DMS79 treated with DMSO at 0.1 percent for 48 hours (cell line): ENCODE data around the gene HLA-B.
"Not testable (repeated sequence)": the region's sequence is repeated elsewhere in the genome, so short reads cannot be mapped to it uniquely, and the experiment has no call there.

Experiments
- DNase-seq: peaks from one replicate; lab custom pipeline; 2025; lab: John Stamatoyannopoulos, UW

Gene HLA-B

DNA sequence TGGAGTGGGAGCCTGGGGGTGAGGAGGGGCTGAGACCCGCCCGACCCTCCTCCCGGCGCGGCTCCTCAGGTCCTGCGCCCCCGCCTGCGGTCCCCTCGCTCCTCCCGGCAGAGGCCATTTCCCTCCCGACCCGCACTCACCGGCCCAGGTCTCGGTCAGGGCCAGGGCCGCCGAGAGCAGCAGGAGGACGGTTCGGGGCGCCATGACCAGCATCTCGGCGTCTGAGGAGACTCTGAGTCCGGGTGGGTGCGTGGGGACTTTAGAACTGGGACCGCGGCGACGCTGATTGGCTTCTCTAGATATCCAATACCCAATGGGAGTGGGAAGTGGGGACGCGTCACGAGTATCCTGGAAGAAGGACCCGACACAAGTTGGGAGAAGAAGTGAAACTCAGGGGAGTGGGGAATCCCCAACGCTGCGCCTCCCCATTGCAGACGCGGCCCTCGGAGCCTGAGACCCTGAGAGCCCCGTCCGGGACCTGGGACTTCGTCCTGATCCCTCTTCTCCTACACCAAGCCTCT, at the start of gene HLA-B:
HLA-B (minus strand) TSS at position 234 of the 521 bp plus-strand sequence; CDS start at position 213, 21 bp downstream.
- DNase-seq: peak; percentile 30

DNA sequence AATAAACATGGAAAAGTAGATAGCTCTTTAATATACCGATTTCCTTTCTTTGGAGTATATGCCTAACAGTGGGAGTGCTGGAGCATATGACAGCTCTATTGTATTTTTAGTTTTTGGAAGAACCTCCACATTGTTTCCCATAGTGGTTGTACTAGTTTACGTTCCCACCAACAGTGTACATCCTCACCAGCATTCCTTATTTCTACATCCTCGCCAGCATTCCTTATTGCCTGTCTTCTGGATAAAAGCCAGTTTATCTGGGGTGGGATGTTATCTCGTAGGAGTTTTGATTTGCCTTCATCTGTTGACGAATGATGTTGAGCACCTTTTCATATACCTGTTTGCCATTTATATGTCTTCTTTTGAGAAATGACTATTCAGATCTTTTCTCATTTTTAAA, 49.0 kb upstream of the HLA-B start:
- no peak for DNase-seq

DNA sequence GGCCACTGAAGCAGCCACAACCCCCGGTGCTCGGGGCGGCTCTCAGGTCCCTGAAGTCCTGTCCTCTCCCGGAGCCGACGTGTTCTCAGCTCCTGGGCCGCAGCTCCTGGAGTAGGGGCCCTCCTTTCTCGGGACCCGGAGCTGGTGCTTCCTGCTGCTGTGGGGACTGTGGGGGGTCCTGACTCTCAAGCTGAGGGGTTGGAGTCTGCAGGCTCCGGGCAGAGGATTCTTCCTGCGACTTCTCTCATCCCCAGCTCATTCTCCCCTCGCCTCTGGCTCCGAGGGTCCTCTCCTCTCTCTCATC, 47.0 kb upstream of the HLA-B start:
- DNase-seq: not testable (repeated sequence)

DNA sequence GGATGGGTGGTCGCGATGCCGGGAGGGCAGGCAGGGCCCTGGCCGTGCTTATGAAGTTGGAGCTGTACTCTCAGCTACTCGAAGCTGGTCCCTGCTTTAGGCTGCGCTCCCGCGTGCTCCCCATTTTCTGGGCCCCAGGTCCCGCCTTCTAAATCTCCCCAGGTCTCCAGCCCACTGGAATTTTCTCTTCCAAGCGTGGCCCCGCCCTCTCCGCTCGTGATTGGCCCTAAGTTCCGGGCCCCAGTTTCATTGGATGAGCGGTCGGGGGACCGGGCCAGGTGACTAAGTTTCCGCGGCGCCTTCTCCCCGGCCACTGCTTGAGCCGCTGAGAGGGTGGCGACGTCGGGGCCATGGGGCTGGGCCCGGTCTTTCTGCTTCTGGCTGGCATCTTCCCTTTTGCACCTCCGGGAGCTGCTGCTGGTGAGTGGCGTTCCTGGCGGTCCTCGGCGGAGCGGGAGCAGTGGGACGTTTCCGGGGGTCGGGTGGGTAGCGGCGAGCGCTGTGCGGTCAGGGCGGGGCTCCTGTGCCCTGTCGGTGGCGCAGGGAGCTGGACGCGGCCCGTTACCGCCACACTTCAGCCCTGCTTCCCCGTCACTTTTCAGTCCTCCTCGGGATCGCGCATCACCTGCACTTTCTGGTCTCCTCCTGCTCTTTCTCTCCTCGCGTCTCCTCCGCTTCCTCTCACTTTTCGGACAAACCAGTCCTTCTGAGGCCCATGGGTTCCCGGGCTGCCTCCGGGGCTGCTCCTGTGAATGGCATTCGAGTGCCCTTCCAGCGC, 46.5 kb upstream of the HLA-B start, which contains the start of gene MICA:
MICA (plus strand) TSS at position 313 of the 778 bp plus-strand sequence; CDS start at position 351, 38 bp downstream.
- DNase-seq: peak; percentile 21

DNA sequence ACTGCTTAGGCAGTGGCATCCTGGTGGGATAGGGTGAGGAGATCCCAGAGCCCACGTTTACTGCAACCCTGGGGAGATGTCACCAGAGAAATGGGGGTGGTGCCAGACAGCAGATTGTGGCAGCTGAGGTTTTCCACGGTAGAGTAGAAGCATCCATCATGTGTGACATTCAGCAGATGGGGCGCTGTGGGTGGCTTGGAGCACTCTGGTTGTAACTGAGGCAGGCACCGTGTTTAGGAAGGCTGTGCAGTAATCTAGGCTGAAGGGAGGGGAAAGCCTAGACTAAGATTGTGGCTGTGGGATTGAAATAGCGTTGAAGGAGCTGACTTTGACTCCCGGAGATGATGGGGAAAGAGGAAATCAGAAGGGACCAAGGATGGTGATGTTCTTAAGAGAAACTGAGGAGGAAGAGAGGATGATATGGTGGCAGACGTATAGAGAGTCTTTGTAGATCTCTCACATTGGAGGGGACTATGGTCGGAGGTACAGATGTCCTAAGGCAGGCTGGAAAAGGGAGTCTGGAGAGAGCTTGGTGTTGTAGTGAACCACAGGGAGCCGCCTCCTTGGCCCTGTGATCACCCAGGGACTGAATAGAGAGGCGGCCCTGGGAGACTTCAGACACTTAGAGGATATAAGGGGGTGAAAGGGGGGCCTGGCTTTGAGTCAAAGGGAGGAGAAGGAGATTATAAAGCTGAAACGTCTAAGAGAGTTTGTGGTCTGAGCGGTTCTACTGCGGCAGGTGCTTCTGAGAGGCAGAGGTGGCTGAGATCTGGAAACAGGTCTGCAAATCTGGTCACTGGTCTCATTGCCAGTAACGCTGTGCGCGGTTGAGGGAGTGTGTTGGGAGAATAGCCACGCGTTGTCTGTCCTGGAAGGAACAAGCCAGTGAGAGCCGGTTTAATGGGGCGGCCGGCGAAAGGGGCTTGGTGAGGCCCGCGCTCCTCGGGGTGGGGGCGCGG, 45.6 kb upstream of the HLA-B start:
- no peak for DNase-seq

DNA sequence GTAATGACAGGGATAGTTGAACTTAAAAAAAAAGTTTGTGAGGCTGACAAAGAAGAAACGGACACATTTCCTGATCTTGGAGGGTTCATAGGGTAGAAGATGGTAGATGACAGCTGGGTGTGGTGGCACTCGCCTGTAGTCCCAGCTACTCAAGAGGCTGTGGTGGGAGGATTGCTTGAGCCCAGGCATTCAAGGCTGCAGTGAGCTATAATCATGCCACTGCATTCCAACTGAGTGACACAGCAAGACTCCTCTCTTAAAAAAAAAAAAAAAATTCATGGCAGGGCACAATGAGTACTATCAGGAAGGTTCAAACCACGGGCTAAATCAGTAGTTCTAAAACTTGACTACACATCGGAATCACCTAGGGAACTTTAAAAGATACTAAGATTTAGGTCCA, 44.4 kb upstream of the HLA-B start:
- no peak for DNase-seq

DNA sequence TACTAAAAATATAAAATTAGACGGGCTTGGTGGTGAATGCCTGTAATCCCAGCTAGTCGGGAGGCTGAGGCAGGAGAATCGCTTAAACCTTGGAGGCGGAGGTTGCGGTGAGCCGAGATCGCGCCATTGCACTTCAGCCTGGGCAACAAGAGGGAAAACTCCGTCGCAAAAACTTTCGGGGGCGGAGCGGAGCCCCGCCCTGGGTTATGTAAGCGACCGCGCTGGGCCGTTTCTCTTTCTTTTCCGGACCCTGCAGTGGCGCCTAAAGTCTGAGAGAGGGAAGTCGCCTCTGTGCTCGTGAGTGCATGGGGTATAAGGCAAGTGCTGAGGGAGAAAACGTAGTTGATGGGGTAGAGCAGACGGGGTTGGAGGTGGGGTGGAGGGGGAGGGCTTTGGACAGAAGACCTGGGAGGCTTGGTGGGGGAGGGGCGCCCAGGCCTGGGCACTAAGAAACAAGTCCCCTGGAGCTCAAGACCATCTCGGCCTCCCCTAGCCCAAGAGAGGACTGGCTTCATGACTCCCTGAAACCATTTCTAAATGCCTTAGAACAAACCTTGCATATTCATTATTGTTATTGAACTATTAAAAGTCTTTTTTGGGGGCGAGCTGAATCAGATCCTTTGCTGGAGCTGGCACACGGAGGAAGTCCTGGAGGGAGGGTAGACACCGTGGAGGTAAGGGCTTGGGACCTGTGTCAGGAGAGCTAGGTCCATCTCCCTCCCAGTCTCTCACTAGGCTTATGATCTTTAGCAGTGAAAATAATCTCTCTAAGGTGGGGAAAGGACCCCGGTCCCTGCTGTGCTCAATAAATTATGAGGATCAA, 43.7 kb upstream of the HLA-B start:
- DNase-seq: no peak

DNA sequence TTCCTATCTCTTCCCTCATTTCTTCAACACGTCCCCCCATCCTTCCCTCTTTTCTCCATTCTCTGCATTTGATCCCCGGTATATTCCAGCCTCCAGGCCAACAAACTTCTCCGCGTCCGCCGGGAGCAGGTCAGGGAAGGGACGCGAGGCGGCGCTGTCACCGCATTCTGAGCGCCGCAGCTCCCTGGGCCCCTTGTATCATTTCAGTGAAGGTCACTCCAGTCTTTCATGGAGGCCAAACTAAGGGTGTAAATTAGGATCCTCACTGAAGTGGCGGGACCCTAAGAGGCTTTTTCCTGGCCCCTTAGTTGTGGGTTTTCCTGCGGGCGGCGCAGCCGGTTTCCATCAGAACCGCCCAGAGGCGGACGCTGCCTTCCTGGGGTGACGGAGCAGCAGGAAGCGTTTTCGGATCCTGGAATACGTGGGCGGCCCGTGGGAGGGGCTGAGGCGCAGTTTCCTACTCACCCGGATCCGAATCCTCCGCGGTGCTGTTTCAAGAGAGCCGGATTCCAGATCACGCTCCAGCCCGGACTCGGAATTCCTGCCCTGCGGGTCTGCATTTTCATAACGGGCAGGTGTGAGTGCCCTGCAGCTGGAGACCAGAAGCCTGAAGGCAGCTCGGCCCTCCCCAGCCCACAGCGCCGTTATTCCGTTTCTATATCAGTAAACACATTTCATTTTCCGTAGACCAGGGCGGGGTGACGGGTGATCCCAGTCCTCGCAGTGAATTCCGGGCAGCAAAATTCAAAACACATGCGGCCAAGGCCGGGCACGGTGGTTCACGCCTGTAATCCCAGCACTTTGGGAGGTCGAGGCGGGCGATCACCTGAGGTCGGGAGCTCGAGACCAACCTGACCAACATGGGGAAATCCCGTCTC, 42.8 kb upstream of the HLA-B start:
- peak; percentile 55 for DNase-seq

DNA sequence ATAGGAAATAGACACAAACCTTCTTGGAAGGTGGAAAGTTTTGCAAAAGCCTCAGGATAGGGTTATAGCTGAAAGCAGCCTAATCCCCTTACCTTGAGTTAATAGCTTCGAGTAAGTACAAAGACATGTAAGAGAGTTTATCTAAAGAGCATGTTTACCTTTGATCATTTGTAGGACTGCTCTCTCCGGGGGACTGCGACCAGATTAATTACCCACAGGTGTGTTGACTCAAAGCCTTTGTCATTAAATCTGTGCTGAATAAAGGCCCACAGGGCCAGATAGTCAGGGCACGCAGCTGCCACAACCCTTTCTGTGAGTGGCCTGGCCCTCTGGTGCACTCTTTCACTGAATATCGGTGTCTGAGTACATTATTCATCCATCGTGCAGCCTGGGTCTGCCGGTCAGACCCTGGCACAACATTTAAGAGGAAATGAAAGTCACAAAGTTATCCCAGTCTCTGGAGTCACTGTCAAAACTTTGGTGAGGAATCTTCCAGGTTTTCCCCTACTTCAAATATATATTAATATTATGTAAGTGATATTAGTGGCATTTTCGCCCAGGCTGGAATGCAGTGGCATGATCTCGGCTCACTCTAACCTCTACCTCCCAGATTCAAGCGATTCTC, 41.0 kb upstream of the HLA-B start:
- DNase-seq: no peak

DNA sequence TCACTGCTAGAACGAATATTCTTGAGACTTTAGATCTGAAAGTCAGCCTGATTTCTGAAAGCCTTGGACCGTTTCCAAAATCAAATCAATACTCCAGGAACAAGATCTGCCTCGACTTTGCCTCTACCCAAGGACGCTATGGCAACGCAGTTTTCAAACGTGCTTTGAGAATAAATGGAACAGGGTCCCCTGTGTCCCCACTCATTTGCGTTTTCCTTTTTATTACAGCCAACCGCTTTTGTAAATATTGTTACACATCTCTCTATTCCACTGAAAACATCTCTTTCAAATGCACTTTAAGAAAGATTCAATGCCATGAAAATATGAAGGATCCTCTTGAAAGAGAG, 40.1 kb upstream of the HLA-B start:
- DNase-seq: peak; percentile 36

DNA sequence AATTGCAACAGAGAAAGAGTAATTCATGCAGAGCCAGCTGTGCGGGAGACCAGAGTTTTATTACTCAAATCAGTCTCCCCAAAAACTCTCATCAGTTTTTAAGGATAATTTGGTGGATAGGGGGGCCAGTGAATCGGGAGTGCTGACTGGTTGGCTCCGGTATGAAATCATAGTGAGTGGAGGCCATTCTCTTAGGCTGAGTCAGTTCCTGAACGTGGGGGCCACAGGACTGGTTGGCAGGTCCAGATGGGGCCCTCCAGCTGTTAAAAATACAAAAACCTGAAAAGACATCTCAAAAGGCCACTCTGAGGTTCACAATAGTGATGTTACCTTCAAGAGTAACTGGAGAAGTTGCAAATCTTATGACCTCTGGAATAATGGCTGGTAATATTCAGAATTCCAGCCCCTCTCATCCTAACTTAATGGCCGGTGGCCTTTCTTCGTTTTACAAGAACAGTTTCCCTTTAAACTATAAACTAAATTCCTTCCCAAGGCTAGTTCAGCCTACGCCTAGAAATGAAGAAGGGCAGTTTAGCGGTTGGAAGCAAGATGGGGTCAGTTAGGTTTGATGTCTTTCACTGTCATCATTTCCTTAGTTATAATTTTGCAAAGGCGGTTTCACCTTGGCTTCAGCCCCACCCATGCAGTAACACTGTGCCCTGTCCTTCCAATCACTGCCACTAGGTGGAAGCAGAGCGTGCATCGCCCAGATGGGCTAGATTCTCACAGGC, 39.6 kb upstream of the HLA-B start:
- no peak for DNase-seq

DNA sequence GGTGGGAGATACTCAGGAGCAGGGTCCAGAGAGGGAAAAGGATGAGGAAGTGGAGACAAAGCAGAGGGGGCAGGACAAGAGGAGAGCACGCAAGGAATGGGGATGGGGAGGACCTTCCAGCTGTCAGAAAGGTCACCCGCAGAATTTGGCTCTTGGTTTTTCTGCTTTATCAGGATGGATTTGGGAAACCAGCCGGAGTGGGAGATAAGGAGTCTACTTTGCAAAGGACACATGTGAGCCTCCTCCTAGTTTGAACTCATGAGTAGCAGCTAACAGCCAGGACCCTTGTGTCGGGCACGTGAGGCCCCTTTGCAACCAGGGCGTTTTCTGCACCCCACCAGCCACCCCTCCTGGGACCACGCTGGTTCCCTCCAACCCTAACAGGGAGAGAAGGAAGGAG, 38.9 kb upstream of the HLA-B start:
- DNase-seq: no peak

DNA sequence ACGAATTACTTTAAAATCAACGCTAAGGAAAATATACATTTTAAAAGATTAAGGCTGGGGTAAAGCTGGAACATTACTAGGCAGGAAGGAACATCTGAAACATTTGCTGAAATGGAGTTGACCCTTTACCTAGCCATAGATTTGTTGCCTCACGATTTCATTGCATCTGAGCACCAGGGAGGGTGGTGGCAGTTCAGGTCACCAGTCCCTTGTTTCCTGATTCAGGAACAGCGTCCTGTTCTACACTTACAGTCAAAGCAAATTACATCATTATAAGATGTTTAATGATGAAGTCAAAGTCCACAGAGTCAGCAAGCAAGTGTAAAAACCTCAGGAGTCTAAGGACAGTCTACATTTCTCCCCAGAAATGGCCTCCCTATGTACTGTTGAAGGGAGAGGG, 37.4 kb upstream of the HLA-B start:
- DNase-seq: no peak

DNA sequence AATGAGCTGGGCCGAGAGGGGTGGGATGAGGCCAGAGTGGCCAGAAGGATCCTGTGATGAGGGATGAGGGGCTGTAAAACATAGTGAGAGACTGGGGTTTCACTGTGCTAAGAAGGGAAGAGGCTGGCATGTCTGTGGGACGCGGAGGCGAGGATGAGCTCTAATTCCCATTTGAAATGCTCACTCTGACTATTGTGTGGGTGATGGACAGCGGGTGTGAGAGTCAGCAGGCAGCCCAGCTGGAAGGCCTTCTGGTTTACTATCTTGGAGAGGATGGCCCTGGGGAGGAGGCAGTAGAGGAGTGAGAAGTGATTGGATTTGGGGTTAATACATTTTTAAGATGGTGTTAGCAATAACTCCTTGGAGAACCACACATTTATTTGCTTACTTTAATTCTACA, 37.0 kb upstream of the HLA-B start:
- DNase-seq: no peak

DNA sequence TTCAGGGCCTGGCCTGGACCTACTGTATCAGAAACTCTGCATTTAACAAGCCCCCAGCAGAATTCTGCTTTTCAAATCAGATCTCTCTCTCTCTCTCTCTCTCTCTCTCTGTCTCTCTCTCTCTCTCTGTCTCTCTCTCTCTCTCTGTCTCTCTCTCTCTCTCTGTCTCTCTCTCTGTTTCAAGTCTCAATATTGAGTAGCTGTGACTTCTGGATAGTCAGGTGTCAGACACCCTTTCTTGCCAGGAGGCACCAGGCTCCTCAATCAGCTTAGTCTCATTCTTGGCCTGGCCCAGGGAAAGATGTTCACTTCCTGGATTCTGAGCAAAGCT, 32.8 kb upstream of the HLA-B start:
- not testable (repeated sequence) for DNase-seq

DNA sequence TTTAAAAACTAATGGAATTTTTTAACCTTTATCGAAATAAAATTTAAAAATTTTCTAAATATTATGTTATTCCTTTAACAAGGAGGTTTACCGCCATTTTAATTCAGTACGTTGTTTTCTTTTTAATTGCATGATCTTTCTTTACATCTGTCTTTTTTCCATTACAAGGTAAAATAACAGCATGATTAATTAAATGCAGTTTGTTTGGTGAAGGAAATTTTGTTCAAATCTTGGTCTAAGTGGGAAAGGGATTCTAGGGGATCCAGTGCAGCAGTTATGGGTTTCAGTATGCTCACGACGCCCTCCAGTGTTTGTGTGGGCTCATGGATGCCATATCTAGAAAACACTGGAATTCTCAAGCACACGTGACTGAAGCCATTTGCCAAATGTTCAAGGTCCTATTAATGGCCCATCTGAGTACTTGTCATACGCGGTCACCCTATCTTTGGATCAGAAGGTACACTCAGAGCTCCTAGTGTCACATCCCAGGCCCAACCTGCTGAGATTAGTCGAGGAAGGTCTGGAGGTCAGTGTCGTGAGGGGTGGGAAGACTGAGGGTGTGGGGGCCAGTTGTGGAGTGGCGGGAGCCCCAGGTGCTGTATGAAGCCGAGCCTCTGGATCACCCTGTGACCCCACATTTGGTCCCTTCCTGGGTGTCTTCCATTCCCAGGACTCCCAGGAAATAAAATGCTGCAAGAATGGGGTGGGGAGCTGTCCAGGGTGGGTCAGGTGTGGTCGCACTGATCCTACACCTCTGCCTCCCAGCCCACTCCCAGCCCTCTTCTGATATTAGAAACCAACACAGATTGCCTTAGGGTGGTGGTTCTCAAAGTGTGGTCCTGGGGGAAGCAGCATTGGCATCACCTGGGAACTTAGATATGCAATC, 32.2 kb upstream of the HLA-B start:
- DNase-seq: not testable (repeated sequence)

DNA sequence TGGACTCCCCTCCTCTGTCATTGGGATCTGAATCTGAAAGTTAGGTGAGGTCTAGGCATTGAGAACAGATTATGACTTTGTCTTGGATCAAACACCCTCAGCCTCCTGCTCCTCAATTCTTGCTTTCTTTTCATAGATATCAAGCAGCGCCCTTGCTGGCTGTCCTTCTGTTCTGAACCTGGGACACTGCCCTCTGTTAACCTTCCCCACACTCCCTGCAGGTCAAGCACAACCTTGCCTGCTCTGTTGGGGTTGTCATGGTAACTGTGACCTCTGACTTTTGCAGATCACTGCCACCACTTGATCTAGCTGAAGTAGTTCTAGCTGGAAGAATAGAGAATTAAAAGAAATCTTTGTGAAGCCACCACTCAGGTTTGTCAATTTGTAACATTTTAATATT, 30.0 kb upstream of the HLA-B start:
- DNase-seq: no peak

DNA sequence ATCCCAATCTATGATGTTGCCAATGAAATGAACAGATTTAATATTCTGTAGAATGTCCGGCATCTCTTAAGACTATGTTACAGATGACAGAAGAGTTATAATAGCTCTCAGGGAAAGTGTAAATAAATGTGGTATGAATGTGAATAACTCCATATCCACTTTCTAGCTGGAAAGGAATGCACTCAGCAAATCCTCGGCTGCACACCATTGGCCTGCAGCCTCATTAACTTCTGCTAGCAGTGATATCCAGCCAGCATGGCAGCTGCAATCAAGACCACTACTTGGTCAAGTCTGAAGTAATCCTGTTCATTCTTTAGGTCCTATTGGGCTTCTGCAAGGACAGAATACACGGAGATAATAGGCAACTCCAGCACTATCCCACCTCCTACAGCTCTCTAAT, 29.1 kb upstream of the HLA-B start:
- DNase-seq: no peak

DNA sequence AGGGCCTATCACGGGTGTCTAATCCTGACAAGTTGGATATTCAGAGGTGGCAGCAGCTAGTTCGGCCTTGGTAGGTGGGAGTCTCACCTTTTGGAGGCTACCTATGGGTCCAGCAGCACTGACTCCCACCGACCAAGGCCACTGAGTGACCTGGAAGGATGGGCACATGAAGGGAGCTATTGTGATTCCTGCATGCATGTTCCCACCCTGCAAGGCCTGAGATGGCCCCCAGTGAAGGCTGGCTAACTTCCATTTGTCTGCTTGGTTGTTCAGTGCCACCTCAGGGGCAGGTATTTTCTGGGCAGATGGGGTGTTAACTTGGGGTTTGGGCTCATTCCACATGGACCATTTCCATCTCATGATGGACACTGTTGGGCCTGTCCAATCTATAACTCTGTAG, 28.1 kb upstream of the HLA-B start:
- no peak for DNase-seq
